Activated T-cell treated with anti-CD3 and anti-CD28 coated beads for 4 hours (primary cell): ENCODE measurements around the gene GPR132.

Experiments
- DNase-seq: peaks from one replicate; pipeline ENCODE4 v3.0.0-alpha.2; 2020

GPR132 gene

GRCh38 chr14:105015242-105015641 is 50.0 kb downstream of the GPR132 start:
- DNase-seq, result no peak

- DNase-seq, result no peak
Observed at GRCh38 chr14:105014631-105015030, 50.6 kb downstream of the GPR132 start.

DNA sequence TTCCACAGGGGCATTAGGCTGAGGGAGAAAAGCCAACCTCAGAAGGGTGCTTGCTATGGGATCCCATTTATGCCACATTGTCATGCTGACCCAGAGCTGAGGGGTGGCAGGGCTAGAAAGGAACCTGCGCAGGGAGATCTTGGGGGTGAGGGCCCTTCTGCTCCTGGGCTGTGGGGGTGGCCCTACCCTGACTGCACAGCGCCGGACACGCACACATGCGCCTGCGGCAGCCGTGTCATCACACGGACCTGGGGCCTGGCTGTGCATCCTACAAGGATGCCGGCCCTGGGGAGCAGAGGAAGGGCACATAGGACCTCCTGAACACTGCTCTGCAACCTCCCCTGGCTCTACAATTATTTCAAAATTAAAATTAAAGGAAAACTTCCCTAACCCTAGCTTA is 51.2 kb downstream of the GPR132 start:
- no peak for DNase-seq

DNA sequence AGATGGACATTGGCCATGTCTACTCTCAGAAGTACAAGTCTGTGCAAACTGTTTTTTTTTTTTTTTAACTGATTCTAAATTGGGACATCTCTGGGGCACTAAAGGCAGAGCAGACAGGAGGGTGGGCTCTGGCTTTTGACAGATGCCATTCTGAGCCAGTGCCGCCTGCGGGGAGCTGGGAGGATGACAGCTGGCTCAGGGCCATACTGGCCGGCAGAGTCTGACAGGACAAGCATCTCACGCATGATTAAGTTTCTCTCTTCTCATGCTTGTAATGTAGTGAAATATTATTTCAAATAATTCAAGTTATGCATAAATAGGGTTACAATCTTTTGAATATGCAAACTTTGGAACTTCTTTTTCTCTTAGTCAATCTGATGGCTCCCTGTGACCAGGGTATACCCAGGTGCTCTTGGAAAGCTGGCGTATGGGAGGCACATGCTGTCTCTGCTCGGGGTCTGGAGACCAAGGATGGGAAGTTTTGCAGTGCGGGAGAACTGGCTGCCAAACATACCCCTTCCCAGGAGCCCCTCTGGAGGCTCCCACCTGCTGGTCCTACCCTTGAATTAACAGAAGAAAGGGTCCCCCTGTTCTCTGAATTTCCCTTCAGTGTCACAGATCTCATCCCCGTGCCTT is 52.0 kb downstream of the GPR132 start:
- no peak for DNase-seq

DNA sequence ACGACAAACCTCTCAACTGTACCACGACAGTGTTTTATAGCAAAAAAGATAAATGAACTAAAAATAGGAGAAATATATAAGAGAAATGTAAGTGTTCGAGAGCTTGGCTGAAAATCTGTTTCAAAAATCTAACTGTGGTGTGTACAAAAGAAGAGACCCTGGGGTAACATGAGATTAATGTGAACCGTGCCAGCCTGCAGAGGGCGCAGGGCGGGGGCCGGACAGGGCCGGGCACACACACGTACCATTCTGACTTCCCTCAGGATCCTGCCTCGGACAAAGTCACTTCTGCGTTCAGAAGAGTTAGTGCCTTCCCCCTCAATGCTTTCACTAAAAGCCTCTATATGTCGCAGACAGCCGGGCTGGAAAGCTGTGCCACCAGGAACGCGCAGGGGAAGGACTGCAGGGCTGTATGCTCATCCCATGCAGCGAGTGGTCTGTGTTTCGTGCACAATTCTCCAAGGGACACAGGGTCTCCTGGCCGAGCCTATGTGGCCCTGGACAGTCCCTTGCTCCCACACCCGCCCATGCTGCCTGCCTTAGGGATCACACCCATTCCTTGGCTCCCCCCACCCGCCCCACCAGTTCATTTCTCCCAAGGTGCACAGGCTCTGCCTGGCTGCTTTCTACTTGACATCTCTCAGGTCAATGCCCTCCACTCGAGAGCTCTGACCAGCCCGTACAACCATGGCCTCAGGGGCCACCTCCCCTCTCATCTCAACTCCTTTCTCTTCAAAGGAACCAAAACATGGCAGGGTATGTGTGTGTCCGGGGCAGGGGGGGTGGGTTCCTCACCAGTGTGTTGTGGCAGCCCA is 52.9 kb downstream of the GPR132 start:
- DNase-seq, result no peak

GRCh38 chr14:105011312-105011990 is 53.8 kb downstream of the GPR132 start:
- DNase-seq, result no peak

DNA sequence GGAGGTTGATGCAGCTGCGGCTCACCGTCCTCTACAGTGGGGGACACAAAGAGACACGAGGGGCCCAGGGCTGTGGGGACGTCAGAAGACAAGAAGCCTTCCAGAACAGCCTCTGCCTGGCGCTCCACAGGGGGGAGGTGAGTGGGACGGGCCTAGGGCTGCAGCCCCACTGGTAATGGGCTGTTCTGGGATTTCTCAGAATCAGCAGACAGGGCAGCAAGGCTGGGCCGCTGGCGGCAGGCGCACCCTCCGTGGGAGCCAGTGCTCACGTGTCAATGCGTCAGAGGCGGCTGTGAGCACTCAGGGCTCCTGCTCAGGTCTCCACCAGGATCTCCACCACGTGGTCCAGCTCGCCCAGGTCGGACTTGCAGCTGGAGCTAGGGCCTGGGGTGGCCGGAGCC is 54.3 kb downstream of the GPR132 start:
- DNase-seq, result no peak

DNA sequence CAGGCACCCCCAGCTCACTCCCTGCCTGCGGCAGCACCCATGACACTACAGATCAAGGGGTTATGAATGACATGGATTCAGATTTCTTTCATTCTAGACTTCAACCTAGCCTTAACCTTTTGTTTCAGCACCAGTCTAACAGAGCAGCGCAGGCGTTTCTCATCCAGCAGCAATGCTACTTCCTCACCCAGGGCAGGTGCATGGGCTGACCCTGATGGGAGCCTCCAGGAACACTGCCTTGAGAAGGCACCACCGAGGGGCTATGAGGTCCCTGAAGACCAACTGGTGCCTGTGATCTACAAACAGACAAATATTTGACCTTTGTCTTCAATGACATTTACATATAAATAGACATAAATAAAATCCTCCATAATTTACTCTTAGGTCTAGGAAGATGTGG is 55.1 kb downstream of the GPR132 start:
- no peak for DNase-seq

- no peak for DNase-seq
Observed at GRCh38 chr14:105007593-105008264, 57.5 kb downstream of the GPR132 start.

DNA sequence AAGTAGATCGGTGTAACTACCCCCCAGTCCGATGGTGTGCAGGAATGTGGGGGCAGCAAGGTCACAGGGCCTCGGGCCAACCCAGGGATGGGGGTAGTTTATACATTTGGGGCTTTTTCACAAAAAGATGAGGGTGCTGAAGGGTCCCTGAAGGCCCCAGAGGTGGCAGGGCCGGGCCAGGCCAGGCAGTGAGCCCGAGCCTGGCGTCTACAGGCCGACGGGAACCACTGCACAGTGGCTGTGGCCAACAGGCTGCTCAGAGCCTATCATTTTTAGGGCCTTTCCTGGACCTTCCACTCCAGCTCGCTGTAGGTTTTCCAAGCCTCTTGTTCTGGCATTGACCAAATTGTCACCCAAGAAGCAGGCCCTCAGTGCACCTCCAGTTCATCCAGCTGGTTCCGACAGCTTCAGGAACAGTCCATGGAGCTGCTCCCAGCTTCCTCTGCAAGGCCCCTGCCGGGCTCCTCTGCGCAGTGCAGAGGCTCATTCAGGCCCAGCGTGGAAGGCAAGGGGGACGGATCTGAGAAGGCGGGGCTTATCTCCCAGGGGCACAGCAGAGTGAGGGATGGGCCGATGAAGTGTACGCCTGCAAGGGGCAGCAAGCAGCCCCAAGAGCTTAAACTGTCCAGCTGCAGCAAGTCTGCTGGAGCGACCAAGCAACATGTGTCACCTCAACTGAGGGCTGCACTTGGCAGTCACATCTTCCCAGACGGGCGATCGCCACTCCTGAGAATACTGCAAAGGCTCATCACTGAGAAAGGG is 58.2 kb downstream of the GPR132 start:
- no peak for DNase-seq

DNA sequence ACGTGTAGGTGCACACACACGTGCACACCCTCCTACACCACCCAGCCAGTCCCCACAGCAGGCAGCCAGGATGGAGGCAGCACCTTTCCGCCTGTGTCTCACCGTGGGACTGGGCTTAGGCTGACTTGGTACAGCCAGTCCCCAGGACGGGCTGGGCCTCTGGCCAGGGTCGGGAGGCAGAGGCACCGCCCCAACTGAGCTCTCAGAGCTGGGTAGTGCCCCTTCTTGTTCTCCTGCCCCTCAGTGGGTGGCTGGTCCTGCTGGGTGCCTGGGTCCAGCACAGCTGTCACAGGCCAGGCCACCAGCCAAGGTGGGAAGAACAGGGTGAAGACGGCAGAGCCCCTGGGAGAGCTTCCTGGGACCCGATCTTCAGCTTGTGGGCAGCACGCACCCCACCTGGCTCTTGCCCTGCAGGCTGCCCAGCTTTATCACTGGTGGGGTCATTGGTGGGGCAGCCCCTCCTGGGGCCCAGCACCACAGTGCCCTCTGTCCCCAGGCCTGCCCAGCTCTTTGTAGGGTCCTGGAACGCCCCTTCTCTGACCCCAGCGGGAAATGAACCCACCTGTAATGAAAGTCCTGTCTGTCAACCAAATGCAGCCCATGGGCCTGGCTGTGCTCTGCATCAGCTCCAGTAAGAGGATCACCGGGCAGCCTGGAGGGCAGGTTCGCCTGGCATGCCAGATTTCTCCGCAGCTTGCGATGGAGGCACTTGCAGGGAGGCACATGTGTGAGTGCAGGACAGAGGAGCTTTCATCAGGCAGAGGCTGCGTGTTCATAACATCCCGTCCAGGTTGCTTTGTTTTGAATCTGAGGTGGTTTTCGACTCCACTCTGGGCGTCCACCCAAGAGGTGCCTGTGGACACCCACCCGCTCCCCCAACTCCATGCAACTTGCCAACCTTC is 59.0 kb downstream of the GPR132 start:
- DNase-seq, result no peak

DNA sequence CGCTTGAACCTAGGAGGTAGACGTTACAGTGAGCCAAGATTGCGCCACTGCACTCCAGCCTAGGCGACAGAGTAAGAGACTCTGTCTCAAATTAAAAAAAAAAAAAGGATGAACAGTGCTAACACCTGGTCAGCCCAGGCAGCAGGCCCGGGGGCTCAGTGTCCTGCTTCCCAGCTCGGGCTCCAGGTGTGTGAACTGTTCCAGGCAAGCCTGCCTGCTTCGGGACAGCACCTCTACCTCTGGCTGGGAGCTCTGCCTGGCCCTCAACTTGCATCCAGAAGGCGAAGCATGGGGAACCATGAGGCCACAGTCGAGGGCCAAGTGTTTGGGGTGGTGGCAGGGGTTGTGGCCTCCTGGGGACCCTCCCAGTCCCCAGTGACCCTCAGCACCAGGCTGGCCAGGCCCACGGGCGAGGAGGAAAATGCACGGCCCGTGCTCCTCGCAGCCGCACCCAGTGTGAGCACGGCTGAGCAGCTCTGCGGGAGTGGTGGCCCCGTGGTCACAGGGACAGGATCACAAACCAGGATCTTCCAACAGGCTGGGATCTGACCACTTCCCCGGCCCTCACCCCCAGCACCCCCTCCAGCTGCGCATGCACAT is 59.8 kb downstream of the GPR132 start:
- no peak for DNase-seq
